KG1 (cell line): ENCODE results near the gene KCNJ11.

Experiments used
- DNase-seq: peaks from one replicate; lab custom pipeline; 2025; lab: John Stamatoyannopoulos, UW

The KCNJ11 gene

DNA sequence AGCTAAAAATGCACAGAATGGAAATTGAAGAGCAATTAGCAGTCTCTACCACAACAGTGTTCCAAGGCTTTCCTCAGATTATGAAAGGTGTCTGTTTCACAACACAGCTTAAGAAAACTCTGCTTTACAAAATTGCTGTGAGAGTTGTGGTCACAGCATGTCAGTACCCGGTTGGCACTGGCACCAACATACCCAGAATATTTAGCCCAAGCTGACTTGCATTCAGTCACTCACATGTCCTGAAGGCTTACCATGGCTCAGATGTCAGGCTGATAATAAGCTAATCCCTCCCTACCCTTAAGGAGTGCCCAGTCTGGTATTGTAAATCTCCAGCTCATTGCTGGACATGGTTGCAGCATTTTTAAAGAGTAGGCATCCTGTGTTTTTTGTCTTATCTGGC lies 22.0 kb downstream of the KCNJ11 start:
- DNase-seq: no peak

DNA sequence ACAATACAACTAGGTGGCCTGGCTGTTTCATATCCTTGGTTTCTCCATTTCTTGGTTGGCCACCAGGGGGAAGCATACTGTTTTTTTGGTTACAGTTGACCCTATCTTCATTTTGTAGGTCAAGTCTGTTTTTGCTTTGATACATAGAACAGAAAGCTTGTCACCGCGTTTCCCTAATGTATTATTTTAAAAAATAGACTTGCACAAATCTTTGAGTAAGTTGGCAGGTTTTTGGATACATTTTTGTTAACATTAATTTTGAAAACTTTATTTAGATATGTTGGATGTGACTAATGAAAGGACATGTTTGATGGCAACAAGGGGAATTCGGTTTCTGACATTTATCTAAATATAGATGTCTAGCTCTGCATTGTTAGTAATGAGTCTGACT lies 33.9 kb downstream of the KCNJ11 start:
- peak; percentile 42 for DNase-seq

GRCh38 chr11:17353821-17354600 lies 34.4 kb downstream of the KCNJ11 start:
- DNase-seq: no peak

DNA sequence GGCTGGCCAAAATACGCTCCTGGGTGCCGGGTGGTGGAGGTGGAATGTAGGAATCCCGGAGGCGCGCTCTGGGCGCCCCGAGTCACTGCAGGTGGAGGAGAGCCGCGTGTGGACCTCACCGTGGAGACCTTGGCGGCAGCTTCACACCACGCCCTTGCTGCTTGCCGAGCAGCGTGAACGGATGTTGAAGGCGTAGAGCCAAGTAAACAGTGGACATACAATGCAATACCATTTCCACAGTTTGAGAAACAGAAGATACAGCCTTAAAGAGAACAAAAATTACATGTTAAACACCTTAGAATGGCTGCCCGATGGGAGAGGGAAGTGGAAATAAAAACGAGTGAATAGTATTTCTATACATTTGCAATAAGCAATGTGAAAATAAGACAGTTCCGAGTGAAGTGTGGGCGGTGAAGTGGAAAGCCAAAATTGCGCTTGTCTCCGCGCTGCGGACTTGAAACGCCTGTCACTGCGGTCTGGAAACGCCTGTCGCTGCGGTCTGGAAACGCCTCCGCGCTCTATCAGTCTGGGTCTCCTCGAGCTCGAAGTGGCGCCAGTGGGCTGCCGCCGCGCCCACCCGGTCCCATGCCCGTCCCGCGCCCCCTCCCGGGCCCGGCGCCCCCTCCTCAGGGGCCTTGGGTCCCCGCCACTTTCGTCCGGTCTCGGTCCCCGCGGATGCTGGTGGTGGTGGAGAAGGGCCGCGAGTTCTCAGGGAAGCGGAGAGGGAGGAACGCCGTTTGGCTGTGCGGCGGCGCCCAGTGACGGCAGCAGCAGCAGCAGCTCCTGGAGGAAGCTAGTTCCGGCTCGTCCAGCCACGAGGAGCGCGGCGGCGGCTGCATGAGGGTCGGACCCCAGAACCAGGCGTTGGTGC lies 35.3 kb downstream of the KCNJ11 start:
- DNase-seq: peak; percentile 13

DNA sequence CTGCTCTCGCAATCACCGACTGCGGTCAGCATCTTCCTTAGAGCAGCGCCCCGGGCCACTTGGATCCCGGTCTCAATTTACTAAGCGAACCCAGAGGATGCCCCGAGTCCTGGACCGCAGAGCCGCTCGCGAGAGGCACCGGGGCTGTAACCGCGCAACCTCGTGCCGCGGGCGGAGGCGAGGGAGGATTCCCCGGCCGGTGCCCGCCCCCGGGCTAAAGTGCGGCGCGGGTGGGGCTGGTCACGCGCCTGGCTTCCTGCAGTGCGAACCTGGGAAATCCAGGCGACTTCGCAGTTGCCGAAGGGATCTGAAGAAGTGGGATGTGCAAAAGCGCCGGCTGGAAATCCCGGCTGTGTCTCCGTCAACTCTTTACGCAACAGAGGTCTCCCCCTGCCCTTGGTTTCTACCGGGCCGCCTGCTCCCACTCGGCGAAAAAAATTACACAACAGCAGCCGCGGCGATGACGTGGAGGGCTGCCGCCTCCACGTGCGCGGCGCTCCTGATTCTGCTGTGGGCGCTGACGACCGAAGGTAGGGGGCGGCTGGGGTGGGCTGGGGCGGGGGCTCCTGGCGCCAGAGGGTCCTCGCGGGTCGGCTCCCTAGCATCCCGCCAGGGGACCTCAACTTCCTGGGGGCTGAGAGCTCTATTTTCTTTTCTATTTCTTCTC lies 36.8 kb downstream of the KCNJ11 start, which contains the start of gene NCR3LG1:
Gene NCR3LG1, plus strand, starts transcription at position 291 of the 667 bp plus-strand sequence. Its CDS starts 170 bp downstream, at position 461.
- DNase-seq: peak; percentile 15

DNA sequence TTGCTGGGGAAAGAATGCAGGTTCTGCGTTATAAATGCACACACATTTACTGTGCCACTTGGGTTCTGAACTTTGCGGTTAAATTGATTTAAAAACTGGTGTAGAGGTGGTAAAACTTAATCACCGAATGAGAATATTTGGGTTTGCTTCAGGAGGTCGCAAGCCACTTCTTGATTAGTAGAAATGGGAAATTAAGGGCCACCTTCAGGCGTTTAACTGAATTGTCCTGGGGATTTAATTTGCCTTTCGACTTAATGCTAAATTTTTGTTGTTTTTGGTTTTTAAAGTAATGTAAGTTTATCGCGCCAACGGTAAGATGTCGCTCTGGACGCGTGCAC lies 37.3 kb downstream of the KCNJ11 start:
- DNase-seq: peak; percentile 3

DNA sequence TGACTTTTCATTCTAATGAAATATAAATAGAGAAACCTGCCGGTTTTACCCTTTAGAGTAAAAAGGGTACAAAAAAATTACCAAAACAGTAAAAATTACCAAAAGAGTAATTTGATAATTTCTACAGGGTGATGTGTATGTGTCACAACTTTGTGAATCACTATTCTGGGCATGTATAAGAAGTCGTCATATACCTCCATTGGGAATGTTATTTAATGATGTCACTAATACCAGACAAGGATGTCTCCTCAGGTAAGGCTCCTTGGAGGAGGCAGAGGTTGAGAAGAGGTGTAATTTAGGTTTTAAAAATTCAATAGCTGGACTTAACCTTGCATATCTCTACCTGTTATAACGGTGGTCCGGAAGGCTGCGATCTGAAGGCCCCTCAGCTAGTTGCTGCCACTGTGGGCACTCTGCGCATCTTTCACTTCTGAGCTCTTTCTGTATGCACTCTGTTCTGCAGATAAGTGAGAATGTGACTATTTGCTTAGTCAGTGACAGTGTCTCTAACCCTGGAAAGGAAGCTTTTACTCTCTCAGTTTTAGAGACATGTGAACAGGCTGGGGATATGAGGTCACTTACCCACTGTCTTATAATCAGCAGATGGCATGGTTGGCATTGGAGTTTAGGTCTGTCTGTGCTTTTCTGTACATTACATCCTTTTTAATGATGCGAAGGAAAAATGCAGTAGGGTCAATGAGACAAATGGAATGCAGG lies 37.8 kb downstream of the KCNJ11 start:
- DNase-seq: no peak

- no peak for DNase-seq
Observed at GRCh38 chr11:17347676-17348075, 40.8 kb downstream of the KCNJ11 start.

DNA sequence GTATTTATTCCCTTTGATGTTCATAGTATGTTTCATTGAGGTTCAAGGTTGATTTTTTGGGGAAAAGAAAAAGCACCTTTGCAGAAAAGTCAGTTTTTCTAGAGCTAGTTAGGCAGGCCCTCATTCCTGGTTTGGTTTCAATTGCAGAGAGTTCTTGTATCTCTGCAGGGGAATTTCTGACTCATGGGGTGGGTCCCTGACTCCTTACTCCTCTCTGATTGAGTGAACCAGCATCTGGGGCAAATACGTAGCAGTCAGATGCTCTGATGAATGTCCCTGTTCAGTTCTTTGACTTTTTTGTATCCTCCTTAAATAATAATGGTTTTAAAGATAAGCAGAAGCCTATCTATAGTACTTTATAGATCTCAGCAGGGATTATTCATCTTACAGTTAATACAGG lies 44.6 kb downstream of the KCNJ11 start:
- DNase-seq: no peak

GRCh38 chr11:17343257-17343656 lies 45.2 kb downstream of the KCNJ11 start:
- no peak for DNase-seq
